HG03354 (cell line): Measurements from ENCODE around the gene STARD6.
"Not testable (repeated sequence)": the region's sequence is repeated elsewhere in the genome, so short reads cannot be mapped to it uniquely, and the experiment has no call there.

ENCODE experiments used
- ATAC-seq: cut with Tn5 transposase; IDR thresholded peaks from one replicate; pipeline ENCODE4 v1.9.1; 2021; ENCODE audit warnings: mild to moderate bottlenecking; ENCODE audit not compliant: unreplicated experiment, poor library complexity, severe bottlenecking

Gene STARD6

DNA sequence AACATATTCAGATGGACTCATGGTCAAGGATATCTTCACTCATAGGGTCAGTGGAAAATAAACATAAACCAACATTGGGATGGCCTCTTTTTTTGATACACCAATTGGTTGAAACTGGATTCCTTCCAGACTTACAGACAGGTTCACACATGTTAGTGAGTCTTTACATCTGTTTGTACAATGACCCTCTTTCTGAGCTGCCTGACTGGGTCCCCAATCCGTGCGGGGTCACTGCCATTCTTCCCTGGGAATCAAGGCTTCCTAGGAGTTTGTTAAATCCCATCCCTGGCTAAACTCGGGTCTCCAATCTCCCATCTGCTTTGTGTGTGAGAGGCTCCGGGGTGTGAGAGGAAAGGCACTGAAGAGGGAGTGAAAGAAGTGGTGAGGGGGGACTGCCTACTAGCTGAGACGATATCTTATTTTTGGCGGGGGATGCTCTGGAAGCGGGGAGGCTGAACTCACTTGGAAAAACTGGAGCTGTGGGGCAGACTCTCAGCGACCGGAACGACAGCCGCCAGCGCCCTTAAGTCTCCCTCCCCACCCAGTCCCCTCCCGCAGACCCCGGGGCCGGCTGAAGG, 487 bp downstream of the STARD6 start:
- peak; percentile 57 for ATAC-seq

DNA sequence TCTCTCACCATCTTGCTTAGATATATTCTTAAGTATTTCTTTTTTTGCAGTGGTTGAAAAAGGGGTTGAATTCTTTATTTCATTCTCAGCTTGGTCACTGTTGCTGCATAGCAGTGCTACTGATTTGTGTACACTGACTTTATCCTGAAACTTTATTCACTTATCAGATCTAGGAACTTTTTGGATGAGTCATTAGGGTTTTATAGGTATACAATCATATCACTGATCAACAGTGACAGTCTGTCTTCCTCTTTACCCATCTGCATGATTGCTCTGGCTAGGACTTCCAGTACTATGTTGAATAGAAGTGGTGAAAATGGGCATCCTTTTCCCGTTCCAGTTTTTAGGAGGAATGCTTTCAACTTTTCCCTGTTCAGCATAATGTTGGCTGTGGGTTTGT, 6.5 kb downstream of the STARD6 start:
- ATAC-seq: no peak

GRCh38 chr18:54338230-54338629, 19.4 kb downstream of the STARD6 start:
- ATAC-seq: no peak

DNA sequence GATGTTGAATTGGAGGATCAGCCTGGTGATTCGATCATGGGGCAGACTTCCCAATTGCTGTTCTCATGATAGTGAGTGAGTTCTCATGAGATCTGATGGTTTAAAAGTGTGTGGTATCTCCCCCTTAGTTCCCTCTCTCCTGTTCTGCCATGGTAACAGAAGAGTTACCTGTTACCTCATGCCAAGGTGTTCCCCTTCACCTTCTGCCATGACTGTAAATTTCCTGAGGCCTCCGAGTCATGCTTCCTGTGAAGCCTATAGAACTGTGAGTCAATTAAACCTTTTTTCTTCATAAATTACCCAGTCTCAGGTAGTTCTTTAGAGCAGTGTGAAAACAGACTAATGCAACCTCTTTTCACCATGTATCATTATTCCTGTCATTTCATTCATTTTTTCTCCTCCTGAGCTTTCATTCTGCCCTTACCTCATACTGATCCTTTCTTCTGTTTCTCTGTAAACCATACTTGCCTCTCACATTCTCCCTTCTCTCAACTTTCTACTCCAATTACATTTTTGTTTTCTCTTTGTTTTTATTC, 22.0 kb downstream of the STARD6 start:
- no peak for ATAC-seq

DNA sequence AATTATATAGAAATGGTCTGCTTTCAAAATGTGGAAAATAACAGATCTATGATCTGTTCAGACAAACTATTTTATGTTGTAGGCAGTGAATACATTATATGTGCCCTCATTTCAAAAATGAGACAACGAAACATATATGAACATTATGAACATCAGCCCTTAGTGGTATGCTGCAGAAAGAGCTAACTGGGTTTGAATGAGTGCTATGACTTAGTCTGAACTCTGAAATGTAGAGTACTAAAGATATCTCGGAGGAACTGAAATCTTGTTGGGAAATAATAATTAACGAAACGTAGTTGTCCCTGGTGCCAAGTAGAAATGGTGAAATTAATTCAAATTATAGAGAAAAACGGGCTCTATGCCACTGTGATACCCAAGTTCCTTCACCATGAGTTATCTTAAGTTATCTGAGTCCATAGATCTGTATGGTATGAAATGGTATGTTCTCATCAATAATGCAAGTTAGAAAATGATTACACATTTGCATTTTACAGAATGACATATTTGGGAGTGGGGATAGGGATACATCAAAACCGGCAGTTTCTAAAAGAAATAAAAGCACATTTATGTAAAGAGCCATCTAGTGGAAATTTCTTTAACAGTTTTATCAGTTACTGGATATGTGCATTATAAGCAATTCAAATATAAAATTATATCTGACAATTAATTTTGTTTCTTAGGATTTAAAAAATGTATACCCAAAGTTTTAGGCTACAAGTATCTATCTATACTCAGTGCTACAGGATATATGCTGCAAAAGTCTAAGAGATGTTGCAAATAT, 26.7 kb downstream of the STARD6 start:
- ATAC-seq: no peak

GRCh38 chr18:54329787-54330186, 27.9 kb downstream of the STARD6 start:
- no peak for ATAC-seq

DNA sequence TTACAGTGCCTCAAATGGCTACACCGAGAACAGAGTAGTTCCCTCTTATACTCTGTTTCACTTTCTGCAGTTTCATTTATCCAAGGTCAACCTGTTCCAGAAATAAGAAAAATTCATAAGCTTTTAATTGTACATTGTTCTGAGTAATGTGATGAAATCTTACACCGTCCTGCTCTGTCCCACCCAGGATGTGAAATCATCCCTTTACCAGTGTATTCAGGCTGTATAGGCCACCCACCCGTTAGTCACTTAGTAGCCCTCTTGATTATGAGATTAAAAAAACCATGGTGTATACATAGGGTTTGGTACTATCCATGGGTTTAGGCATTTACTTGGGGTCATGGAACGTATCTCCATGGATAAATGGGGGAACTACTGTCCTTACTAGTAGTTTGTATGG, 29.8 kb downstream of the STARD6 start:
- ATAC-seq: no peak

DNA sequence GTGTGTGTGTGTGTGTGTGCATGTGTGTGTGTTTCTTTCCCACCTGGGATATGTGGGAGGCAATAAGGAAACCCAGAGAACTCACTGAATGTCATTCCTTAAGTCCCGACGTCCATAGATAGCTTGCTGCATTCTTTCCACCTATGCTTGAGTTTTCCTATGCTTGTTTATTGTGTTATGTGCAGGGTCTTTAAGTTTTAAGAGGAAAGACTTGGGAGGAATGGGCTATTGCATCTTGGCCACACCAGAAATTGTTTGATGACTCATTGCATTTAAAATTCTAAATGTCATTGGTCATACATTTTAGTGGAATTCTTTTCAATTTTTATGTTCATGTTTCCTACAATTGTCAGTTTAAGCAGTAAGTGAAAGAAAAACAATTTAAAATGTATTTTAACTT, 33.7 kb downstream of the STARD6 start:
- no peak for ATAC-seq

DNA sequence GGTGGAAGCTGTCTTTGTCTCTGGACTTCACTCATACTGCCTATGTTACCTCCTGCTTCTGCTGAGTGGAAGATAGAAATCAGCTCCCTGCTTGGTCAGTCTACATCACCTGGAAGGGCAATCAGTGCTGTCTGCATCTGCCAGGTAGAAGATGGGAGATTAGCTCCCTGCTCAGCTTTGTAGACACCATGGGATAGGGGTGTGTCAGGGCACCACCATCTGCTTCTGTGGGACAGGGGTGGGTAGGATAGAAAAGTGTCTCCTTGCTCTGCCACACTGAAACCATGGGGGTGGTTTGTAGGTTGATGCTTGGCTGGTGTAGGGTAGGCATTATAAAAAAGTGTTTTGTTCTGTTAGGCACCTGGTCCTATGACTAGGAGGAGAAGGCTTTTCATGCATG, 34.1 kb downstream of the STARD6 start:
- ATAC-seq: no peak

GRCh38 chr18:54316071-54316820, 41.4 kb downstream of the STARD6 start:
- no peak for ATAC-seq

GRCh38 chr18:54309564-54309963, 48.1 kb downstream of the STARD6 start:
- ATAC-seq: not testable (repeated sequence)

GRCh38 chr18:54303408-54303807, 54.2 kb downstream of the STARD6 start:
- ATAC-seq: no peak

- ATAC-seq: not testable (repeated sequence)
These were observed 58.7 kb downstream of the STARD6 start for GRCh38 chr18:54298991-54299390.

DNA sequence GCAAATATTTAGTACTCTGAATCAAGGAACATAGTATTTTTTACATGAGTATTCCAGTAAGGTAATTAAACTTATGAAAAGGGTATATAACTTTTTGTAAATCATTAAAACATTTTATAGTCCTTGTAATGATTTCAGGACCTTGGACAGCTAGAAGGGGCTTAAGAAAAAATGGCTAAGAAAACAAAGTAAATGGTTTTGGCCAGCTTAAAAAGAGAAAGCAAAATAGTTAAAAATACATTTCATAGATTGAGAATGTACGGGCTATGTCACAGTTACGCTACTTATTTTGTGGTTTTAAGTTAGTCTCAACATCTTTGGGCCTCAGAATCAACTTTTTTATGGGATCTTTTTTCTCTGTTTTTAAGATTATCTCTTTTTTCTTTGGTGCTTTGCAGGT, 61.6 kb downstream of the STARD6 start:
- no peak for ATAC-seq

DNA sequence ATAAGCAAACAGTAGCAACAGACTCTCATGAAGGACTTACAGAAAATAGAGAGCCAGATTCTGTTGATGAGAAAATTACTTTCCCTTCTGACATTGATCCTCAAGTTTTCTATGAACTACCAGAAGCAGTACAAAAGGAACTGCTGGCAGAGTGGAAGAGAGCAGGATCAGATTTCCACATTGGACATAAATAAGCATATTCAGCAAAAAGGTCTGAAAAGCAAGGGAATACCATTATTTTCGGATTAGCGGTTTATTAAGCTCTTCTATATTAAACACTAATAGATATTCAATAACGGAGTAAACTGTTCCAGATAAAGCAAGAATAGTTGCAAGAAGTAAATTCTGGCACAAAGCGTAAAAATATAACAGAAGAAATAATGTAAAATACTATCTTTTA, 63.4 kb downstream of the STARD6 start:
- ATAC-seq: no peak

- ATAC-seq: peak; percentile 100
These were observed 72.5 kb downstream of the STARD6 start for GRCh38 chr18:54284981-54285785.

DNA sequence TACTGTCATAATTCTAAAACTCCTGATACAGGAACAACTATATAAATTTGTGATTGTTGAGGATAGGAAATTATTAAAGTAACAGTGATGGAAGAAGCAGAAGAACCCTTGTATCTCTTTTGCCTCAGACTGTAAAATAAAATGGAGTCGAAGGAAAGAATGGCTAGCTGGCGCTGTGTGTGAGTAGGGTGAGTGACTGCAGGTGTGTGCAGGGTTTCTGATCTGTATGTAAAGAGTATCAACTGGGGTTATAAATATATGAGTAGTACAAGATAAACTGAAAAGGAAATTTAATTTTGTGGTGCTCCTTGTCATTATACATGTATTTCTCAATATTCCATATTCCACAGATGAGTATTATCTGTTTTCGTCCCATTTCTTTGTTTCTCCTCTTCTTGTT, 73.1 kb downstream of the STARD6 start:
- ATAC-seq: peak; percentile 34

- no peak for ATAC-seq
These were observed 77.5 kb downstream of the STARD6 start for GRCh38 chr18:54280220-54280569.

DNA sequence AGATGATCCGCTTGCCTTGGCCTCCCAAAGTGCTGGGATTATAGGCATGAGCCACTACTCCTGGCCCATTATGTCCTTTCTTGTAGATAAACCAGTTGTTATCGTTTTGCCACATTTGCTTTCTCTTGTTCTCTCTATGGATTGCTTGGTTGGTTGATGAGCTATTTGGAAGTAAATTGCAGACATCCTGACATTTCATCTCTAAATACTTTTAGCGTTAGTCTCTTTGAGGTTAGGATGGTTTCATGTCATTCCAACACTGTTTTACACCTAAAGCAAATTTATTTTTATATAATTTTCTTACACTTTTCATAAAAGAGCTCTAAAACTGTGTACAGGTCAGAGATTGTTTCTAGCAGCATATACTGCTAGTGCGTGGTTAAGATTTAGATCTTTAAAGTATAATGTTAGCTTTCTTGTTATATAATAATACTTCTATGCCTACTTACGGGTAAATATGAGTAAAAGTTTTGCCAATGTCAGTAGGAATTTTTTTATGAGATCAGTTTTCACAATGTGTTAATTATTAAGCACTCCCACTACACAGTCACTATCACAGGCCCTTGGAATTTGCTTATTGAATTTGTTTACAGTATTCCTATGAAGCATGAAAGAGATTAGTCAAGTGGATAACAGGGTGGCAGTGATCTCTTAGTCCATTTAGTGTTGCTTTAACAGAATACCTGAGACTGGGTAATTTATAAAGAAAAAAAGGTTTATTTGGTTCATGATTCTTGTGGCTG, 78.0 kb downstream of the STARD6 start:
- no peak for ATAC-seq
